Mucosa of stomach (tissue), 1 donor: Measurements from ENCODE around the gene SRSF8.
"Not testable (repeated sequence)": the region's sequence is repeated elsewhere in the genome, so short reads cannot be mapped to it uniquely, and the experiment has no call there.

ENCODE experiments used
- H3K27me3 ChIP-seq: one replicate; pipeline ENCODE4 v1.7.0; 2013; ENCODE audit warnings: mild to moderate bottlenecking, low read length; ENCODE audit not compliant: control insufficient read depth, insufficient read depth
- H3K36me3 ChIP-seq: one replicate; pipeline ENCODE4 v1.7.0; 2013; ENCODE audit warnings: low read length; ENCODE audit not compliant: control insufficient read depth, insufficient read depth
- H3K4me1 ChIP-seq: one replicate; pipeline ENCODE4 v1.7.0; 2013; ENCODE audit warnings: mild to moderate bottlenecking, low read length; ENCODE audit not compliant: control insufficient read depth, insufficient read depth
- H3K4me3 ChIP-seq: one replicate; pipeline ENCODE4 v1.7.0; 2013; ENCODE audit warnings: low read length
- H3K9ac ChIP-seq: one replicate; pipeline ENCODE4 v1.7.0; 2013; ENCODE audit warnings: mild to moderate bottlenecking, low read length, moderate library complexity
- H3K9me3 ChIP-seq: one replicate; pipeline ENCODE4 v1.7.0; 2013; ENCODE audit warnings: mild to moderate bottlenecking, low read length, moderate library complexity; ENCODE audit not compliant: control insufficient read depth
- donor health status: Pancreatic carcinoma.

Gene SRSF8

GRCh38 chr11:95066716-95067038, at the start of gene SRSF8:
TSS of gene SRSF8 (plus strand) at chr11:95066919. CDS start at chr11:95067227, 308 bp downstream.
- Histone ChIP-seq H3K4me1 (peaks cover 11% of the 10 kb centered on the region), H3K9me3 (no peaks in the 10 kb centered on the region), H3K27me3 (no peaks in the 10 kb centered on the region)

GRCh38 chr11:95021468-95021867, 45.3 kb upstream of the SRSF8 start:
- H3K4me3 ChIP-seq, H3K36me3 ChIP-seq, H3K9ac ChIP-seq, H3K27me3 ChIP-seq, H3K9me3 ChIP-seq, H3K4me1 ChIP-seq: not testable (repeated sequence)

More at GRCh38 chr11:95066716-95067038, at the start of gene SRSF8:
- no peaks in the 10 kb centered on the region for H3K36me3 ChIP-seq
- H3K9ac ChIP-seq, result peak within 1 kb of the TSS; percentile 90
- peak within 1 kb of the TSS; percentile 91 for H3K4me3 ChIP-seq

GRCh38 chr11:95024958-95025357, 41.8 kb upstream of the SRSF8 start, which contains the start of gene KDM4E:
TSS of gene KDM4E (plus strand) at chr11:95025258. CDS start at chr11:95025558, 300 bp downstream.
- Histone ChIP-seq H3K4me3 (no peak within 1 kb of the TSS), H3K9me3 (no peaks in the 10 kb centered on the region), H3K36me3 (no peaks in the 10 kb centered on the region), H3K4me1 (no peaks in the 10 kb centered on the region), H3K9ac (no peak within 1 kb of the TSS), H3K27me3 (no peaks in the 10 kb centered on the region)

GRCh38 chr11:95025594-95025993, 41.1 kb upstream of the SRSF8 start:
- H3K4me3 ChIP-seq, H3K9me3 ChIP-seq, H3K4me1 ChIP-seq, H3K9ac ChIP-seq, H3K36me3 ChIP-seq, H3K27me3 ChIP-seq: not testable (repeated sequence)

GRCh38 chr11:95028357-95028756, 38.4 kb upstream of the SRSF8 start:
- no peak overlapping the region for H3K4me3 ChIP-seq
- H3K36me3 ChIP-seq, result no peaks in the 10 kb centered on the region
- H3K27me3 ChIP-seq, result no peaks in the 10 kb centered on the region
- no peak overlapping the region for H3K9ac ChIP-seq
- H3K9me3 ChIP-seq, result no peaks in the 10 kb centered on the region
- no peaks in the 10 kb centered on the region for H3K4me1 ChIP-seq

GRCh38 chr11:95033051-95033450, 33.7 kb upstream of the SRSF8 start:
- no peaks in the 10 kb centered on the region for H3K9me3 ChIP-seq
- no peaks in the 10 kb centered on the region for H3K4me1 ChIP-seq
- no peaks in the 10 kb centered on the region for H3K36me3 ChIP-seq
- no peak overlapping the region for H3K4me3 ChIP-seq
- H3K27me3 ChIP-seq, result peaks cover 10% of the 10 kb centered on the region
- no peak overlapping the region for H3K9ac ChIP-seq

GRCh38 chr11:95035316-95035715, 31.4 kb upstream of the SRSF8 start:
- Histone ChIP-seq H3K36me3 (no peaks in the 10 kb centered on the region), H3K9ac (no peak overlapping the region), H3K4me1 (no peaks in the 10 kb centered on the region), H3K27me3 (peaks cover 12% of the 10 kb centered on the region), H3K9me3 (no peaks in the 10 kb centered on the region), H3K4me3 (no peak overlapping the region)

- H3K27me3 ChIP-seq, result peaks cover 12% of the 10 kb centered on the region
- not testable (repeated sequence) for H3K4me3 ChIP-seq, H3K36me3 ChIP-seq, H3K9me3 ChIP-seq, H3K9ac ChIP-seq, H3K4me1 ChIP-seq
These were observed 29.2 kb upstream of the SRSF8 start for GRCh38 chr11:95037356-95038035.

GRCh38 chr11:95042239-95042638, 24.5 kb upstream of the SRSF8 start:
- no peaks in the 10 kb centered on the region for H3K36me3 ChIP-seq
- no peaks in the 10 kb centered on the region for H3K9me3 ChIP-seq
- H3K4me1 ChIP-seq, result no peaks in the 10 kb centered on the region
- H3K9ac ChIP-seq, result no peak overlapping the region
- peaks cover 5% of the 10 kb centered on the region for H3K27me3 ChIP-seq
- H3K4me3 ChIP-seq, result no peak overlapping the region

- Histone ChIP-seq H3K4me1 (no peaks in the 10 kb centered on the region), H3K4me3 (no peak overlapping the region), H3K27me3 (peaks cover 3% of the 10 kb centered on the region), H3K36me3 (no peaks in the 10 kb centered on the region), H3K9me3 (no peaks in the 10 kb centered on the region), H3K9ac (no peak overlapping the region)
These were observed 23.8 kb upstream of the SRSF8 start for GRCh38 chr11:95042906-95043305.

- Histone ChIP-seq H3K9ac (no peak overlapping the region), H3K9me3 (no peaks in the 10 kb centered on the region), H3K4me3 (no peak overlapping the region), H3K4me1 (no peaks in the 10 kb centered on the region), H3K27me3 (no peaks in the 10 kb centered on the region), H3K36me3 (no peaks in the 10 kb centered on the region)
These were observed 22.7 kb upstream of the SRSF8 start for GRCh38 chr11:95044010-95044409.

- Histone ChIP-seq H3K9me3 (no peaks in the 10 kb centered on the region), H3K4me3 (no peak overlapping the region), H3K9ac (no peak overlapping the region), H3K36me3 (no peaks in the 10 kb centered on the region), H3K4me1 (no peaks in the 10 kb centered on the region), H3K27me3 (no peaks in the 10 kb centered on the region)
These were observed 20.9 kb upstream of the SRSF8 start for GRCh38 chr11:95045812-95046211.

GRCh38 chr11:95049122-95049521, 17.6 kb upstream of the SRSF8 start, which contains the start of gene KDM4F:
TSS of gene KDM4F (plus strand) at chr11:95049422.
- H3K9me3 ChIP-seq, H3K36me3 ChIP-seq, H3K4me3 ChIP-seq, H3K27me3 ChIP-seq, H3K4me1 ChIP-seq, H3K9ac ChIP-seq: not testable (repeated sequence)
